WERI-Rb-1 (cell line): ENCODE results near the gene HYKK.

Source experiments
- DNase-seq: peaks from one replicate; pipeline ENCODE4 v3.0.0-alpha.2; 2020
- H3K27ac ChIP-seq: fragments of 250-450 bp; sonication (Bioruptor Pico); 2 replicates; pipeline ENCODE4 v1.5.1; 2020; ENCODE audit warnings: mild to moderate bottlenecking, moderate library complexity
- H3K27me3 ChIP-seq: fragments of 250-450 bp; sonication (Bioruptor Pico); 2 replicates; pipeline ENCODE4 v1.5.1; 2021; ENCODE audit warnings: mild to moderate bottlenecking, low read depth, moderate library complexity; ENCODE audit not compliant: insufficient read depth, severe bottlenecking
- H3K36me3 ChIP-seq: fragments of 250-450 bp; sonication (Bioruptor Pico); 2 replicates; pipeline ENCODE4 v1.5.1; 2020; ENCODE audit warnings: mild to moderate bottlenecking, moderate library complexity
- H3K4me3 ChIP-seq: 2 replicates; pipeline ENCODE4 v1.5.1; 2011; ENCODE audit warnings: low read depth, mild to moderate bottlenecking, control low read depth, low read length
- H3K9me3 ChIP-seq: fragments of 250-450 bp; sonication (Bioruptor Pico); 2 replicates; pipeline ENCODE4 v1.5.1; 2021; ENCODE audit warnings: mild to moderate bottlenecking, moderate library complexity; ENCODE audit not compliant: severe bottlenecking
- TF ChIP-seq, protein P1 (sequence below): IDR thresholded peaks from 2 replicates; pipeline ENCODE4 v1.5.1; 2011; ENCODE audit warnings: low read depth, mild to moderate bottlenecking, control low read depth, inconsistent platforms, low read length

Gene HYKK, protein sequence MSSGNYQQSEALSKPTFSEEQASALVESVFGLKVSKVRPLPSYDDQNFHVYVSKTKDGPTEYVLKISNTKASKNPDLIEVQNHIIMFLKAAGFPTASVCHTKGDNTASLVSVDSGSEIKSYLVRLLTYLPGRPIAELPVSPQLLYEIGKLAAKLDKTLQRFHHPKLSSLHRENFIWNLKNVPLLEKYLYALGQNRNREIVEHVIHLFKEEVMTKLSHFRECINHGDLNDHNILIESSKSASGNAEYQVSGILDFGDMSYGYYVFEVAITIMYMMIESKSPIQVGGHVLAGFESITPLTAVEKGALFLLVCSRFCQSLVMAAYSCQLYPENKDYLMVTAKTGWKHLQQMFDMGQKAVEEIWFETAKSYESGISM

DNA sequence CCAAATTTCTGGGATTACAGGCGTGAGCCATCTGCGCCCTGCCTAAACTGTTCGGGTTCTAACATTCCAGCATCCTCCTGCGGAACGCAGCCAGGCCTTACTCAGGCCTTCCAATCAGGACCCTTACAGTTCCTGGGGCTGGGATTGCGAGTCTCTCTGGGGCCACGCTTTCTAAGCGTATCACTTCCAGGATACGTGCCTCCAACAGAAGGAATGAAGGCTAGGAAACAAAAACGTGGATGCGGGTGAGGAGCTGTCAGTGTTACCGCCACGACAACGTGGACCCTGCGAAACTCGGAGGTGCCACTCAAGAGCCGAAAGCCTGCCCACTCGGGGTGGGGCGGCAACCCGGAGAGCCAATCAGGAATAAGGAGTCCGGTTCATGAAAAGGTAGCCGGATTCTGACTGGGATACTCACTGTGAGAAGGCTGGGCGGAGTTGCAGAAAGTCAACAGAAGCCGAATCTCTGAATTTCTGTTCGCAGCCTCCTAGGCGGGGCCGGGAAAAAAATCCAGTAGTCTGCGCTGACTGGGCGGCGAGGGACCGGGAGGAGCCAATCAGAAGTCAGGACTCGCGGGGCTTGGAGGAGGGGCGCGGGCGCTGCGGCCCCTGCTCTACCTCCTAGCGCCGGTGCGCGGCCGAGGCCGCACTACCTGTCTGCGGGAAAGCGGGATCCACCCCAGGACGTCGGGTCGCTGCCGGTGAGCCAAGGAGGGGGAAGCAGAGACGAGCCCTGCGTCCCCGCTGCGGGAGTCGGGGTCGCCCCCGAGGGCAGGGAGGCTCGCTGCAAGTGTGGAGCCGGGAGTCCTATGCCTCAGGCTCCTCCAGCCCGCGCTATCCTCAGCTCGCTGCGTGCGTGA is at the start of gene HYKK:
TSS of gene HYKK (plus strand) at position 607 of the 860 bp plus-strand sequence. CDS start 5,512 bp downstream, outside the sequence.
- no peaks in the 10 kb centered on the region for H3K27me3 ChIP-seq
- peaks cover under 1% of the 10 kb centered on the region for H3K9me3 ChIP-seq
- H3K36me3 ChIP-seq, result no peaks in the 10 kb centered on the region
- TF ChIP-seq, protein P1, sequence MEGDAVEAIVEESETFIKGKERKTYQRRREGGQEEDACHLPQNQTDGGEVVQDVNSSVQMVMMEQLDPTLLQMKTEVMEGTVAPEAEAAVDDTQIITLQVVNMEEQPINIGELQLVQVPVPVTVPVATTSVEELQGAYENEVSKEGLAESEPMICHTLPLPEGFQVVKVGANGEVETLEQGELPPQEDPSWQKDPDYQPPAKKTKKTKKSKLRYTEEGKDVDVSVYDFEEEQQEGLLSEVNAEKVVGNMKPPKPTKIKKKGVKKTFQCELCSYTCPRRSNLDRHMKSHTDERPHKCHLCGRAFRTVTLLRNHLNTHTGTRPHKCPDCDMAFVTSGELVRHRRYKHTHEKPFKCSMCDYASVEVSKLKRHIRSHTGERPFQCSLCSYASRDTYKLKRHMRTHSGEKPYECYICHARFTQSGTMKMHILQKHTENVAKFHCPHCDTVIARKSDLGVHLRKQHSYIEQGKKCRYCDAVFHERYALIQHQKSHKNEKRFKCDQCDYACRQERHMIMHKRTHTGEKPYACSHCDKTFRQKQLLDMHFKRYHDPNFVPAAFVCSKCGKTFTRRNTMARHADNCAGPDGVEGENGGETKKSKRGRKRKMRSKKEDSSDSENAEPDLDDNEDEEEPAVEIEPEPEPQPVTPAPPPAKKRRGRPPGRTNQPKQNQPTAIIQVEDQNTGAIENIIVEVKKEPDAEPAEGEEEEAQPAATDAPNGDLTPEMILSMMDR, result 0 out of 2 replicates have a peak, but pooled peaks have one; percentile 10
- peak; percentile 96 for DNase-seq
- H3K4me3 ChIP-seq, result peak within 1 kb of the TSS; percentile 79
- peak within 1 kb of the TSS; percentile 35 for H3K27ac ChIP-seq

DNA sequence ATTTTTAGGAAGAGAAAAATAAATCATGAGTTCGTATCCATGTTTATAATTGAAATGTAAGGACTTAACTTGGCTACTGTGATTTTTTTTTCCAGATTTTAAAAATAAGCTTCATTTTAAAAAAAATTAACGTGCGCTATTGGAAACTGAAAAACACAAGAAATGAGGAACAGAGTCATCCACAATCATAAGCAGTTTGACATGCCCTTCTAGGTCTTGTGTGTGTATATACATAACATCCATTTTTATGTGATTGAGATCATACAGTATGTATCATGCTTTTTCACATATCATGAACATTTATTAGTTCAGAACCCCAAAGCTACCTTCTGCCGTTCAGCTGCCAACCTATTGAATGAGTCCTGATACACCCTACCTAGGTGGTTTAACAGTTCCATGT is 46.6 kb upstream of the HYKK start:
- Histone ChIP-seq H3K4me3 (no peak overlapping the region), H3K9me3 (no peaks in the 10 kb centered on the region), H3K27me3 (no peaks in the 10 kb centered on the region), H3K27ac (no peak overlapping the region), H3K36me3 (peaks cover 31% of the 10 kb centered on the region)
- DNase-seq, result no peak
- TF ChIP-seq, protein P1, result no peak

DNA sequence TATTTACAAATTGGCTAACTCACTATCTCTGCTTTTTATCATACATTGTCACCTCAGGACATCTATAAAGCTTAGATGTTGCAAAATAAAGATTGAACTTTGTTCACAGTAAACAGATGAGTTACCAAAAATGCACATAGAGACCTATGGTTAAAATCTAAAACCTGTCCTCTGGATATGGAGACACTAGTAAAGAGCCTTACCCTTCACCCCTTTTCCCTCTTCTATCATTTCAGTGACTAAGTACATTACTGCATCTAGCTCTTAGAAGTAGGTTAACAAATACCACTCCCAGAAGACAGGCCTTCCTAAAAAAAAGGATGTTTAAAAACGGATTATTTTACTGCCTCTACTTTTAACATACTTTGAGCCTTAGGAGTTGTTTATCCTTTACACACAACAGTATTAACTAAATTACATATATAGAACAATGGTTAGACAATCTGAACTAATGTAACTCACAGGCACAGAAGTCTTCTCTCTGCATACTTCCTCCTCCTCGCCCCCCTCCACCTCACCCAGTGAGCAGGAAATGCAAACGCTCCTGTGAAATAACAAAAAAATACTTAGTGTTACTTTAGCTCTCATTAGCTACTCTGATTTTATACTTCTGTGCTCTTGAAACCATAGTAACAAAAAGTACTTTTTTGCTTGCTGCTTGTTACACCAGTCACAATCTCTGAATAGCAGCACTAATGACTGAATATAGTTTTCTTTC is 46.0 kb upstream of the HYKK start:
- no peak for DNase-seq
- no peak overlapping the region for H3K4me3 ChIP-seq
- TF ChIP-seq, protein P1, result no peak
- no peaks in the 10 kb centered on the region for H3K9me3 ChIP-seq
- H3K36me3 ChIP-seq, result peaks cover 34% of the 10 kb centered on the region
- H3K27me3 ChIP-seq, result no peaks in the 10 kb centered on the region
- H3K27ac ChIP-seq, result no peak overlapping the region

DNA sequence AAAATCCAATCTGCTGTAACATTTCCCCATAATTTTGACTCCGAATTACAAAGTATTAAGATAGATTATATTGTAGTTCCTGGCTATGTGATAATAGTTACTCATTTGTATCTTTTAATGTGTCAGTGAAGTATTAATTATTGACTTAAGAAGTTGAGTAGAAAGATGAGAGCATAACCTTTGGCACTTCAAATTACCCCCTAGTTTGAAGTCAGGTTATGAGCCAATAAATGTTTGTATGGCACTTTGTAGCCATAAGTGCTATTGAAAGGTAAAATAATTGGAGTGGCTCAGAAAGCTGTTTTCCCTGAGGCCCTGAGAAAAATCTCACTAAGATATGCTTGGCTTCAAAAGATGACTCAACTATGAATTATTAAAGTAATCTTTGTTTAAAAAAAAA is 38.3 kb upstream of the HYKK start:
- H3K36me3 ChIP-seq, result peaks cover 84% of the 10 kb centered on the region
- TF ChIP-seq, protein P1, result no peak

DNA sequence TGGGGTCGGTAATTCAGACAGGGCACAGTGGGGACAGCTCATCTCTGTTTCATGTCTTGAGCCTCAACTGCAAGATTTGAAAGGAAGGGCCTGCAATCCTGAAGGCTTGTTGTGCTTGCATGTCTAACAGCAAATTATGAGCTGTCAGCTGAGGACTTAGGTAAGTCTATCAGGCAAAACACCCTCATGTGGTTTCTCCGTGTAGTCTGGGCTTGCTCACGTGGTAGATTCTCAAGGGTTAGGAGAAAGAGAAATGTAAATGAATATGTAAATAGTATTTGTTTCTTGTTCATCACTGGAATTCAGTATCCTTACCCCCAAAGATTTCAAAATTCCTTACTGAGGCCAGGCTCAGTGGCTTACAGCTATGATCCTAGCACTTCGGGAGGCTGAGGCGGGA is 30.1 kb upstream of the HYKK start:
- Histone ChIP-seq H3K27ac (no peak overlapping the region), H3K36me3 (peaks cover 75% of the 10 kb centered on the region)
- DNase-seq, result no peak

More for the DNA sequence above, 38.3 kb upstream of the HYKK start:
- Histone ChIP-seq H3K9me3 (no peaks in the 10 kb centered on the region), H3K27ac (no peak overlapping the region), H3K27me3 (no peaks in the 10 kb centered on the region), H3K4me3 (no peak overlapping the region)
- no peak for DNase-seq

More for the DNA sequence above, 30.1 kb upstream of the HYKK start:
- no peaks in the 10 kb centered on the region for H3K27me3 ChIP-seq
- TF ChIP-seq, protein P1, result no peak
- H3K4me3 ChIP-seq, result no peak overlapping the region
- no peaks in the 10 kb centered on the region for H3K9me3 ChIP-seq
